Left hindlimb (tissue), 1 donor: ENCODE results near the gene CNOT2.
"Not testable (repeated sequence)": the region's sequence is repeated elsewhere in the genome, so short reads cannot be mapped to it uniquely, and the experiment has no call there.

ENCODE experiments used
- DNase-seq: peaks from one replicate; pipeline ENCODE4 v3.0.0-alpha.2; 2018

CNOT2 gene

GRCh38 chr12:70252832-70253231, 9.6 kb downstream of the CNOT2 start:
- no peak for DNase-seq

GRCh38 chr12:70254225-70254624, 11.0 kb downstream of the CNOT2 start:
- no peak for DNase-seq

- no peak for DNase-seq
These were observed 11.6 kb downstream of the CNOT2 start for GRCh38 chr12:70254846-70255245.

GRCh38 chr12:70255311-70255710, 12.1 kb downstream of the CNOT2 start:
- no peak for DNase-seq

- DNase-seq, result no peak
These were observed 15.6 kb downstream of the CNOT2 start for GRCh38 chr12:70258605-70259403.

GRCh38 chr12:70260646-70261045, 17.4 kb downstream of the CNOT2 start:
- no peak for DNase-seq

GRCh38 chr12:70264067-70264867, 21.0 kb downstream of the CNOT2 start:
- DNase-seq, result no peak

- DNase-seq, result no peak
These were observed 21.9 kb downstream of the CNOT2 start for GRCh38 chr12:70265132-70265531.

- DNase-seq, result no peak
These were observed 24.3 kb downstream of the CNOT2 start for GRCh38 chr12:70267550-70267949.

- DNase-seq, result no peak
These were observed 25.7 kb downstream of the CNOT2 start for GRCh38 chr12:70268972-70269371.

- no peak for DNase-seq
These were observed 26.9 kb downstream of the CNOT2 start for GRCh38 chr12:70270108-70270507.

- no peak for DNase-seq
These were observed 27.8 kb downstream of the CNOT2 start for GRCh38 chr12:70271025-70271424.

GRCh38 chr12:70272510-70272909, 29.3 kb downstream of the CNOT2 start:
- DNase-seq, result no peak

GRCh38 chr12:70275045-70275444, 31.8 kb downstream of the CNOT2 start:
- DNase-seq, result no peak

GRCh38 chr12:70277973-70278372, 34.7 kb downstream of the CNOT2 start:
- DNase-seq, result no peak

GRCh38 chr12:70278945-70279344, 35.7 kb downstream of the CNOT2 start:
- no peak for DNase-seq

GRCh38 chr12:70283232-70283631, 40.0 kb downstream of the CNOT2 start:
- no peak for DNase-seq

- no peak for DNase-seq
These were observed 45.6 kb downstream of the CNOT2 start for GRCh38 chr12:70288817-70289216.

GRCh38 chr12:70290116-70290515, 46.9 kb downstream of the CNOT2 start:
- no peak for DNase-seq

GRCh38 chr12:70292017-70292776, 49.0 kb downstream of the CNOT2 start:
- DNase-seq, result no peak

- DNase-seq, result not testable (repeated sequence)
These were observed 61.7 kb downstream of the CNOT2 start for GRCh38 chr12:70304684-70305555.

GRCh38 chr12:70305794-70306193, 62.6 kb downstream of the CNOT2 start:
- no peak for DNase-seq
